GM19328 (cell line): ENCODE measurements around the gene OR4C16.

ENCODE experiments used
- ATAC-seq: cut with Tn5 transposase; IDR thresholded peaks from one replicate; pipeline ENCODE4 v1.9.1; 2021; ENCODE audit warnings: mild to moderate bottlenecking, moderate library complexity; ENCODE audit not compliant: unreplicated experiment

The OR4C16 gene

GRCh38 chr11:55571828-55572227 lies at the start of gene OR4C16:
TSS of gene OR4C16 (plus strand) at chr11:55572128. CDS start at chr11:55572128, 0 bp downstream.
- no peak for ATAC-seq

GRCh38 chr11:55554169-55554568 lies 17.8 kb upstream of the OR4C16 start, which contains the start of gene OR4C15:
TSS of gene OR4C15 (plus strand) at chr11:55554469. CDS start at chr11:55554469, 0 bp downstream.
- ATAC-seq = no peak

GRCh38 chr11:55572548-55572947 lies 620 bp downstream of the OR4C16 start:
- ATAC-seq = no peak

- no peak for ATAC-seq
These were observed 35.6 kb downstream of the OR4C16 start, which contains the start of gene OR4C11 for GRCh38 chr11:55607545-55607944. TSS of gene OR4C11 (minus strand) at chr11:55607645. CDS start at chr11:55604373, 3,272 bp downstream.
